Measurements from ENCODE around the gene MLH1. TPM values are rescaled to one million over a fixed set of nuclear protein-coding genes. Genes with fewer than 3 reads are reported as not detected.

MLH1 gene
- total and polyA plus RNA-seq, 2 experiments from 2014 or later: 28.1 to 37.7 TPM

- no peak for DNase-seq (ENCODE audit: low spot score)
- H3K36me3 ChIP-seq (replicated peaks; ENCODE audit: insufficient read depth, low read depth): no peaks in the 10 kb centered on the region
- H3K27ac ChIP-seq: peak overlapping the region; percentile 83
- TF ChIP-seq EZH2 (IDR thresholded peaks at IDR 0.05; ENCODE audit: borderline replicate concordance) (no peak), CTCF (IDR thresholded peaks at IDR 0.05; ENCODE audit: poor library complexity) (no peak), EZH2phosphoT487 (IDR thresholded peaks at IDR 0.05; ENCODE audit: low read depth, severe bottlenecking, unreplicated experiment) (no peak)
- H3K79me2 ChIP-seq: no peaks in the 10 kb centered on the region
- H4K20me1 ChIP-seq (ENCODE audit: insufficient read depth, poor library complexity, severe bottlenecking): no peaks in the 10 kb centered on the region
- H3K4me3 ChIP-seq: no peak overlapping the region
- H3K4me1 ChIP-seq (ENCODE audit: insufficient read depth): peaks cover 10% of the 10 kb centered on the region
- no peak overlapping the region for H2AFZ ChIP-seq
- no peaks in the 10 kb centered on the region for H3K27me3 ChIP-seq
- H3K9me3 ChIP-seq (ENCODE audit: low read depth): no peaks in the 10 kb centered on the region
- H3K9me2 ChIP-seq (replicated peaks; ENCODE audit: insufficient read depth): no peaks in the 10 kb centered on the region
- H3K4me2 ChIP-seq: no peak overlapping the region
These were observed 28.5 kb upstream of the MLH1 start for GRCh38 chr3:36964817-36965216.

- Histone ChIP-seq H3K36me3 (replicated peaks; ENCODE audit: insufficient read depth, low read depth) (no peaks in the 10 kb centered on the region), H3K4me3 (no peak overlapping the region), H3K4me1 (ENCODE audit: insufficient read depth) (peaks cover 10% of the 10 kb centered on the region), H3K27ac (peak overlapping the region; percentile 83), H3K27me3 (no peaks in the 10 kb centered on the region), H3K9me2 (replicated peaks; ENCODE audit: insufficient read depth) (no peaks in the 10 kb centered on the region), H3K79me2 (no peaks in the 10 kb centered on the region), H3K4me2 (peak overlapping the region; percentile 56), H2AFZ (no peak overlapping the region), H3K9me3 (ENCODE audit: low read depth) (no peaks in the 10 kb centered on the region), H4K20me1 (ENCODE audit: insufficient read depth, poor library complexity, severe bottlenecking) (no peaks in the 10 kb centered on the region)
- DNase-seq (ENCODE audit: low spot score): peak; percentile 50
- WGBS (ENCODE audit: low lambda C conversion rate, missing lambda C conversion rate): 33% methylated on average over 3 of the region's 3 CpGs
- TF ChIP-seq CTCF (IDR thresholded peaks at IDR 0.05; ENCODE audit: poor library complexity) (no peak), EZH2phosphoT487 (IDR thresholded peaks at IDR 0.05; ENCODE audit: low read depth, severe bottlenecking, unreplicated experiment) (peak; percentile 50)
These were observed 27.9 kb upstream of the MLH1 start for GRCh38 chr3:36965440-36965839.

- H3K9me2 ChIP-seq (replicated peaks; ENCODE audit: insufficient read depth): no peaks in the 10 kb centered on the region
- peaks cover 10% of the 10 kb centered on the region for H3K4me1 ChIP-seq (ENCODE audit: insufficient read depth)
- WGBS (ENCODE audit: low lambda C conversion rate, missing lambda C conversion rate): 78% methylated on average over 4 of the region's 4 CpGs
- H3K27me3 ChIP-seq: no peaks in the 10 kb centered on the region
- TF ChIP-seq CTCF (IDR thresholded peaks at IDR 0.05; ENCODE audit: poor library complexity): no peak
- no peak for TF ChIP-seq EZH2phosphoT487 (IDR thresholded peaks at IDR 0.05; ENCODE audit: low read depth, severe bottlenecking, unreplicated experiment)
- no peak for TF ChIP-seq EZH2 (IDR thresholded peaks at IDR 0.05; ENCODE audit: borderline replicate concordance)
- no peak overlapping the region for H3K4me2 ChIP-seq
- no peaks in the 10 kb centered on the region for H4K20me1 ChIP-seq (ENCODE audit: insufficient read depth, poor library complexity, severe bottlenecking)
- no peak for DNase-seq (ENCODE audit: low spot score)
- H3K9me3 ChIP-seq (ENCODE audit: low read depth): no peaks in the 10 kb centered on the region
- H2AFZ ChIP-seq: peak overlapping the region; percentile 22
- H3K36me3 ChIP-seq (replicated peaks; ENCODE audit: insufficient read depth, low read depth): no peaks in the 10 kb centered on the region
- peak overlapping the region; percentile 83 for H3K27ac ChIP-seq
- no peak overlapping the region for H3K4me3 ChIP-seq
- H3K79me2 ChIP-seq: no peaks in the 10 kb centered on the region
These were observed 24.2 kb upstream of the MLH1 start for GRCh38 chr3:36969085-36969484.

Measured in hepatocyte (in vitro differentiated cells).